ENCODE results near the gene ERCC2.

Gene ERCC2

DNA sequence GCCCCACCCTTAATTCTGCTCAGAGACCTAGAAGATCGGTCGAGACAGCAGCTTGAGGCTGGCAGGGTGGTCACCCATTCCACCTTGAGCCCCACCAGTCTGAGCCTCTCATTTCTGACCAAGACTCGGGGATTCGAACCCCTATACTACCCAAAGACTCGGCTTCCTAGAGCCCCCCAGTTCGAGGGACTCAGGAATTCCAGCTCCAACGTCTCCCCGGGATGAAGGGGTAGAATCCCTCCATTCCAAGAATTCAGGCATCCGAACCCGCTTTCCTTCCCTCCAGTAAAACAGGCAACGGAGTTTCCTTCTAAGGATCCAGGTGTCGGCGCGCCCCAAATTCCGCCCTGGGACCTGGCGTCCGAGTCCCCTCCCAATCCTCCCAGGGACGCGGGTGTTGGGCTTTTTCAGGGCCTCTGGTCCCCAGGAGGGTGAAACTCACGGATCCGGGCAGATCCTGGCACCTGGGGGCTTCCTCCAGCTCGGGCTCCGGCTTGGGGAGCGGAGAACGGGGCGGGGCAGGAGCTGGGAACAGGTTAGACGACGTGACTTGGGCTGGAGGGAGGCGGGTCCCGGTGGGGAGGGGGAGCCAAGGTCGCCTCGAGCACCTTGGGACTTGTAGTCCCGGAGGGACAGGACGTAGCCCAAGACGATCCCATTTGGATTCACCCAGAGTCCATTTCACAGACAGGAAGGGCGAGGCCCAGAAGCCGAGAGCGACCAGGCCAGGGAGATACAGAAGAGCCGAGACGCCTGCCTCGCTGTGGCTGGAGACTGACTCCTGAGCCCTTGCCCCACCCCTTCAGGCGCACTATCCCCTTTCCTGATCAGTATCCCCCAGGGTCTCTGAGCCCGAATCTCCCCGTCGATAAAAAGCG is 34.4 kb upstream of the ERCC2 start, which contains the start of gene PPP1R13L:
TSS of gene PPP1R13L (minus strand) at position 513 of the 878 bp plus-strand sequence. CDS start 6,751 bp downstream, outside the sequence.
- peak; percentile 77 for DNase-seq (ENCODE audit: low read depth)

DNA sequence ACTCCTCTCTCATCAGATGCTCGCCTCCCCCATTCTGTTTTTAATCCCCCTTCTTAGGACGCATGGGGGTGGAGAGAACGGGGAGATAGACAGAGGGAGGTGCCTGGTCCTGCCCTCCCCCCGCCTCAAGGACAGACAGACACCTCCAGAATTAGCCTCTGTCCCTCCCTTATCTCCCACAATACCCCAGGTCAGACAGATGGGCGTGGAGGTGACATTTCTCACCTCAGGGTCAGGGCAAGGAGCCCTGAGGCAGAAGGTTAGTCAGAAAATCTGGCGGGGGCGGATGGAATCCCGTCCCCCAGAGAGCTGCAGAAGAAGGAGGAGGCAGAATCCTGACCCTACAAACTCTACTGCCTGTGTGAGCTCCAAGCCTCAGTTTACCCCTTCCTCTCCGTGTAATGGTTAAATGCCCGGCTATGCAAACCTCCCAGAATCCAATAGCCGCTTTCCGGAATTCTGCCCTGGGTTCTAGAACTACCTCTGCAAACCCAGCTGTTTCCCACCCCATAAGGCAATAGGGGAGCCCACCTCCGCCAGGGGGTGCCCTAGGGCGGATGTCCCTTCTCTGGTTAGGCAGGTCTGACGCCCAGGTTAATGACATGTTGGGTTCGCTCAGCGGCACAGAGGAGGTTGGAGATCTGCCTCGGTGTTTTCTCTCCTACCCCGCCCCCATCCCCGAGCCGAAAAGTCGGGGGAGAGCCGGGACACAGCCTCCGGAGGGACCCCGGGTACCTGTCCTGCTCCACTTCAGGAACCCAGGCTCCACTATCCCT is 33.6 kb upstream of the ERCC2 start:
- peak overlapping the region; percentile 92 for H3K4me3 ChIP-seq (ENCODE audit: low read depth, low read length)
- TF ChIP-seq, protein P1, sequence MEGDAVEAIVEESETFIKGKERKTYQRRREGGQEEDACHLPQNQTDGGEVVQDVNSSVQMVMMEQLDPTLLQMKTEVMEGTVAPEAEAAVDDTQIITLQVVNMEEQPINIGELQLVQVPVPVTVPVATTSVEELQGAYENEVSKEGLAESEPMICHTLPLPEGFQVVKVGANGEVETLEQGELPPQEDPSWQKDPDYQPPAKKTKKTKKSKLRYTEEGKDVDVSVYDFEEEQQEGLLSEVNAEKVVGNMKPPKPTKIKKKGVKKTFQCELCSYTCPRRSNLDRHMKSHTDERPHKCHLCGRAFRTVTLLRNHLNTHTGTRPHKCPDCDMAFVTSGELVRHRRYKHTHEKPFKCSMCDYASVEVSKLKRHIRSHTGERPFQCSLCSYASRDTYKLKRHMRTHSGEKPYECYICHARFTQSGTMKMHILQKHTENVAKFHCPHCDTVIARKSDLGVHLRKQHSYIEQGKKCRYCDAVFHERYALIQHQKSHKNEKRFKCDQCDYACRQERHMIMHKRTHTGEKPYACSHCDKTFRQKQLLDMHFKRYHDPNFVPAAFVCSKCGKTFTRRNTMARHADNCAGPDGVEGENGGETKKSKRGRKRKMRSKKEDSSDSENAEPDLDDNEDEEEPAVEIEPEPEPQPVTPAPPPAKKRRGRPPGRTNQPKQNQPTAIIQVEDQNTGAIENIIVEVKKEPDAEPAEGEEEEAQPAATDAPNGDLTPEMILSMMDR (IDR thresholded peaks at IDR 0.05; ENCODE audit: control insufficient read depth, extremely low read depth, insufficient read depth), result peak; percentile 38; the same call in 1 of the 2 replicates
- DNase-seq (ENCODE audit: low read depth), result no peak

More for the DNA sequence above, 34.4 kb upstream of the ERCC2 start, which contains the start of gene PPP1R13L:
- TF ChIP-seq, protein P1 (IDR thresholded peaks at IDR 0.05; ENCODE audit: control insufficient read depth, extremely low read depth, insufficient read depth), result no peak
- peak within 1 kb of the TSS; percentile 92 for H3K4me3 ChIP-seq (ENCODE audit: low read depth, low read length)

DNA sequence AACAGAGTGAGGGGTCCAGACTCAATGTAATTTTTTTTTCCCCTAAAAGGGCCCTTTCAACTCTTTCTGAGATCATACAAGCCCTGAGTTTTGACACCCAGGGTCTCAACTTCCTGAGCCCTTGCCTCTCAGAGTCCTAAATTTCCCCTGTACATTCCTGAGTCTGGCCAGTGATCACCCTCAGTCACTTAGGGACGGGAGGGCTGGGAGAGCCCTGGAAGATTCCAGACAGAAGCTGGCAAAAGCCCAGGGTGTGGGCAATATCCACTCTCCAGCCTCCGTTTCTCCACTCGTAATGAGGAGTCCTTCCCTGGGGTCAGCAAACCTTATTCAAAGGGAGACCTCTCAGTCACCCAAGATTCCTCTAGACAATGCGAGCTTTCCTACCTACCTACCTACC is 32.9 kb upstream of the ERCC2 start:
- TF ChIP-seq, protein P1 (IDR thresholded peaks at IDR 0.05; ENCODE audit: control insufficient read depth, extremely low read depth, insufficient read depth), result no peak
- no peak for DNase-seq (ENCODE audit: low read depth)
- H3K4me3 ChIP-seq (ENCODE audit: low read depth, low read length), result no peak overlapping the region

DNA sequence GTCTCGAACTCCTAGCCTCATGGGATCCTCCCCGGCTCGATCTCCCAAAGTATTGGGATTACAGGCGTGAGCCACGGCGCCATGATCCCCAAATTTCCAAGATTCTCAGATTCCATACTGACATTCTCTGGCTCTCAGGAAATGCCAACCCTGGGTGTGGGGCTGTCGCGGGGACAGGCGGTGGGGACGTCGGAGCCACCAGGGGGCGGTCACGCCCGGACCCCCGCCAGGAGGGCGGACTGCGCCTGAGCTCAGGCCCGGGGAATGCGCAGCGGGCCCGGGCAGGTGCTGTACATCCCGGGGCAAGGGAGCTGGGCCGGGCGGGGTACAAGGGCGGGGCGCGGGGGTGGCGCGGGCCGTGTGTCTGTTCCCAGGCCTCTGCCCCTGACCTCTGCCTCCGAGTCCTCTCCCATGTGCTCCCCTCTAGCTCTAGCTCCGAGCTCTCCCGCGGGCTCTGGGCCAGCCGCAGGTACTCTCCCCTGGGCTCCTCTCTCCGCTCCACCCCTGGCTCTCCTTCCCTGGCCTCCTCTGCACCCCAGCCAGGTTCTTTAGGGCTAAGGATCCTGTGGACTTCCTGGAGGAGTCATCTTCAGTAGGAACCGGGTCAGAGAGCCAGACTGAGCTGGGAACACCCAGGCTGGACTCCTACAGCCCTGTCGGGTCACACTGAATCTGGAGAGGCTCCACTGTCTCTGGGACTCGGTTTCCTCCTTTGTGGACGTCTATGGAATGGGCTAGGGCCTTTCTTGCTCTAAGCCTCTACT is 32.1 kb upstream of the ERCC2 start:
- no peak overlapping the region for H3K4me3 ChIP-seq (ENCODE audit: low read depth, low read length)
- TF ChIP-seq, protein P1 (IDR thresholded peaks at IDR 0.05; ENCODE audit: control insufficient read depth, extremely low read depth, insufficient read depth), result no peak
- no peak for DNase-seq (ENCODE audit: low read depth)

DNA sequence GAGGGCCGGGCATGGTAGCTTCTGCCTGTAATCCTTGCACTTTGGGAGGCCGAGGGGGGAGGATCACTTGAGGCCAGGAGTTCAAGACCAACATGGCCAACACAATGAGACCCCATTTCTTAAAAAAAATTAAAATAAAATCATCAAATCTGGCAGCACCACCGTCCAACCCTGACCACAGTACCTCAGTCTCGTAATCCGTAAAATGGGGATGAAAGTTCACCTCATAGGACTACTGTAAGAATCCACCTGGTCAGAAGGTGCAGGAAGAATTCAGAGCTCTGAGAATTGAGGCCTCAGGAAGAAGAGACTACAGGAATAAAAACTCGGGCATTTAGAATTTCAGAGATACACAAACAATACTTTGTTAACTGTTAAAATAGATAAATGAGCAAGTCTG is 31.4 kb upstream of the ERCC2 start:
- DNase-seq (ENCODE audit: low read depth), result no peak

DNA sequence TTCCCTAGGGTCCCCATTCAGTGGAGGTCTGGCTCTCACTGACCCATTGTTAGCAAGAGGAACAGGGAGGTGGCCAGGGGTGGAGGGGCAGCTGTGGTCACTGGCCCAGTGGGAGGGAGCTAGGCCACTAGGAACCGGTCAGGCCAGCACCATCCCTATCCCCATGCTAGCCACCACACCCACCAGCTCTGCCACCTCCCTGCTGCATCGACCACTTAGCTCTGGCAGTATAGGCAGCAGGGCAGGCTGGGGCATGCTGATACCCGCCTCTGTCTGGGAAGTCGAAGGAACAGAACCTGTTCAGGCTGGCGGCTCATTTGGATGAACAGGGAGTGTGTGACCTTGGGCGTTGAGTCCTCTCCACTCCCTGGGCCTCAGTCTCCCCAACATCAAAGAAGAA is 29.8 kb upstream of the ERCC2 start:
- no peak overlapping the region for H3K4me3 ChIP-seq (ENCODE audit: low read depth, low read length)
- DNase-seq (ENCODE audit: low read depth), result no peak
- TF ChIP-seq, protein P1 (IDR thresholded peaks at IDR 0.05; ENCODE audit: control insufficient read depth, extremely low read depth, insufficient read depth), result no peak

More for the DNA sequence above, 31.4 kb upstream of the ERCC2 start:
- no peak overlapping the region for H3K4me3 ChIP-seq (ENCODE audit: low read depth, low read length)
- TF ChIP-seq, protein P1 (IDR thresholded peaks at IDR 0.05; ENCODE audit: control insufficient read depth, extremely low read depth, insufficient read depth), result no peak

Data from LNCaP clone FGC (cell line).